Liver (tissue), 9 donors: Measurements from ENCODE around the gene PHLDB2. TPM values are rescaled to one million over a fixed set of nuclear protein-coding genes. Genes with fewer than 3 reads are reported as not detected.

Experiments
- DNase-seq: peaks from one replicate; pipeline ENCODE4 v3.0.0-alpha.2; 2017; ENCODE audit warnings: low spot score
- H3K27ac ChIP-seq, 2 donors: one replicate each; pipeline ENCODE4 v1.7.0; 2013; ENCODE audit warnings: inconsistent platforms in 2 of 2, low read length in 2 of 2, control low read depth in 1 of 2, low read depth in 1 of 2, mild to moderate bottlenecking in 1 of 2
- H3K27me3 ChIP-seq, 4 donors: one replicate each; pipeline versions ENCODE4 v1.6.1 to v1.7.0; 2013; ENCODE audit warnings: low read length in 3 of 4, inconsistent platforms in 1 of 4, mild to moderate bottlenecking in 1 of 4, moderate library complexity in 1 of 4; ENCODE audit not compliant: control insufficient read depth in 4 of 4, insufficient read depth in 4 of 4
- H3K36me3 ChIP-seq, 4 donors: one replicate each; pipeline versions ENCODE4 v1.6.1 to v1.7.0; 2013; ENCODE audit warnings: low read length in 3 of 4, mild to moderate bottlenecking in 3 of 4, low read depth in 1 of 4, moderate library complexity in 1 of 4; ENCODE audit not compliant: control insufficient read depth in 4 of 4, insufficient read depth in 3 of 4
- H3K4me1 ChIP-seq, 4 donors: one replicate each; pipeline versions ENCODE4 v1.6.1 to v1.7.0; 2013; ENCODE audit warnings: low read length in 3 of 4, mild to moderate bottlenecking in 3 of 4, moderate library complexity in 1 of 4; ENCODE audit not compliant: control insufficient read depth in 4 of 4, insufficient read depth in 4 of 4
- H3K4me3 ChIP-seq, 3 donors: one replicate each; pipeline versions ENCODE4 v1.6.1 to v1.7.0; 2013; ENCODE audit warnings: low read length in 3 of 3, control low read depth in 1 of 3, low read depth in 1 of 3, mild to moderate bottlenecking in 1 of 3
- H3K9ac ChIP-seq, 2 donors: one replicate each; pipeline ENCODE4 v1.7.0; 2013; ENCODE audit warnings: low read length in 2 of 2, mild to moderate bottlenecking in 2 of 2, moderate library complexity in 2 of 2, control low read depth in 1 of 2, low read depth in 1 of 2
- H3K9me3 ChIP-seq, 4 donors: one replicate each; pipeline versions ENCODE4 v1.6.1 to v1.7.0; 2013; ENCODE audit warnings: low read length in 3 of 4; ENCODE audit not compliant: control insufficient read depth in 4 of 4
- FOXA2 ChIP-seq: IDR thresholded peaks from 2 replicates; pipeline ENCODE4 v1.6.1; 2016; ENCODE audit warnings: antibody characterized with exemption
- GABPA ChIP-seq, 2 donors: IDR thresholded peaks in 1 of 2; conservative IDR thresholded peaks in 1 of 2; 2 replicates each; pipeline ENCODE4 v1.6.1; 2016; ENCODE audit warnings: antibody characterized with exemption in 2 of 2, mild to moderate bottlenecking in 1 of 2, moderate library complexity in 1 of 2
- HNF4A ChIP-seq, 2 donors: conservative IDR thresholded peaks; 2 replicates each; pipeline ENCODE4 v1.6.1; 2016; ENCODE audit warnings: antibody characterized with exemption in 2 of 2, mild to moderate bottlenecking in 2 of 2
- HNF4G ChIP-seq: IDR thresholded peaks from 2 replicates; pipeline ENCODE4 v1.6.1; 2016; ENCODE audit warnings: antibody characterized with exemption
- JUND ChIP-seq, 2 donors: IDR thresholded peaks; 2 replicates each; pipeline ENCODE4 v1.6.1; 2016; ENCODE audit warnings: antibody characterized with exemption in 2 of 2
- MAX ChIP-seq: IDR thresholded peaks from 2 replicates; pipeline ENCODE4 v1.6.1; 2016; ENCODE audit warnings: antibody characterized with exemption
- RAD21 ChIP-seq, 2 donors: IDR thresholded peaks; 2 replicates each; pipeline ENCODE4 v1.6.1; 2016; ENCODE audit warnings: antibody characterized with exemption in 2 of 2, mild to moderate bottlenecking in 2 of 2
- RXRA ChIP-seq, 2 donors: IDR thresholded peaks; 2 replicates each; pipeline ENCODE4 v1.6.1; 2017 to 2018; ENCODE audit warnings: antibody characterized with exemption in 2 of 2, mild to moderate bottlenecking in 1 of 2
- SP1 ChIP-seq: IDR thresholded peaks from 2 replicates; pipeline ENCODE4 v1.6.1; 2018; ENCODE audit warnings: antibody characterized with exemption, mild to moderate bottlenecking
- TAF1 ChIP-seq: conservative IDR thresholded peaks from 2 replicates; pipeline ENCODE4 v1.6.1; 2016; ENCODE audit warnings: antibody characterized with exemption, mild to moderate bottlenecking
- YY1 ChIP-seq: IDR thresholded peaks from 2 replicates; pipeline ENCODE4 v1.6.1; 2016; ENCODE audit warnings: antibody characterized with exemption, mild to moderate bottlenecking
- ZBTB33 ChIP-seq: IDR thresholded peaks from 2 replicates; pipeline ENCODE4 v1.6.1; 2016; ENCODE audit warnings: antibody characterized with exemption
- WGBS: extraction: QIAGEN DNeasy Blood & Tissue Kit; methylation state at CpG from one replicate; pipeline ENCODE4 v1.1.7; 2013; 5-methylcytosine and 5-hydroxymethylcytosine counted together
- polyA plus RNA-seq, 2 donors: library from polyadenylated mRNA; stranded (reverse) in 1 of 2; unstranded in 1 of 2; fragments of 200-250 nt in 1 of 2; fragments of >200 nt in 1 of 2; fragmentation: Nextera tagmentation in 1 of 2; extraction: Ambion mirVana in 1 of 2; gene quantifications; one replicate each; pipeline versions ENCODE4 v1.2.1 to v1.2.3, GENCODE V29; 2013 to 2015
- total RNA-seq, 2 donors: library from RNA; depleted of rRNA; stranded (reverse); fragments of >200 nt; gene quantifications; one replicate each; pipeline ENCODE4 v1.2.3, GENCODE V29; 2014
- TF ChIP-seq, protein P1 (sequence below): fragments of 150-350 bp; IDR thresholded peaks from 2 replicates; pipeline ENCODE4 v1.5.1; 2017; ENCODE audit warnings: improper control_type of control experiment, low read depth, low read length; ENCODE audit not compliant: missing input control
- TF ChIP-seq, protein P2 (sequence below): IDR thresholded peaks from 2 replicates; pipeline ENCODE4 v1.6.1; 2016; ENCODE audit warnings: antibody characterized with exemption
- donor health status: healthy.
- donor health status: healthy.
- donor health status: healthy.
- donor health status: healthy.
- donor health status: healthy.

PHLDB2 gene
- total and polyA plus RNA-seq, 4 donors: 9.7 to 42.9 (median 22.2) TPM

DNA sequence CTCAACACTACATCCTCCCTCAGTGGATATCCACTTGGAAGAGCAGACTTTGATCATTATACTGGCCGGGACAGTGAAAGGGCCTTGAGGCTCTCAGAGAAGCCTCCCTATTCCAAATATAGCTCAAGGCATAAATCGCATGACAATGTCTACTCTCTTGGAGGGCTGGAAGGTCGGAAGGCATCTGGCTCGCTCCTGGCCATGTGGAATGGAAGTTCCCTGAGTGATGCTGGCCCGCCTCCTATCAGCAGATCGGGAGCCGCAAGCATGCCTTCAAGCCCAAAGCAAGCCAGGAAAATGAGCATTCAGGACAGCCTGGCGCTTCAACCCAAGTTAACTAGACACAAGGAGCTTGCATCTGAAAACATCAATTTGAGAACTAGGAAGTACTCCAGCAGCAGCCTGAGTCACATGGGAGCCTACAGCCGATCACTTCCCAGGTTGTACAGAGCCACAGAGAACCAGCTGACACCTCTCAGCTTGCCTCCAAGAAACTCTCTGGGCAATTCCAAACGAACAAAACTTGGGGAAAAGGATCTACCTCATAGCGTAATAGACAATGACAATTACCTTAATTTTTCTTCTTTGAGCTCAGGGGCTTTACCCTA lies 25.4 kb downstream of the PHLDB2 start:
- Histone ChIP-seq H3K27ac (no peak overlapping the region), H3K9ac (no peak overlapping the region), H3K9me3 (peaks cover 0 to 4% (median 0%) of the 10 kb centered on the region in 4 donors), H3K27me3 (no peaks in the 10 kb centered on the region), H3K4me3 (no peak overlapping the region), H3K4me1 (no peaks in the 10 kb centered on the region), H3K36me3 (peaks cover 0 to 21% (median 6%) of the 10 kb centered on the region in 4 donors)
- DNase-seq: no peak
- WGBS: 92% methylated on average over 11 of the region's 11 CpGs
- no peak for TF ChIP-seq JUND (IDR thresholded peaks at IDR 0.05)
- no peak for TF ChIP-seq YY1

- WGBS: 97% methylated on average over 2 of the region's 2 CpGs
- TF ChIP-seq JUND (IDR thresholded peaks at IDR 0.05): no peak
- TF ChIP-seq, protein P1, sequence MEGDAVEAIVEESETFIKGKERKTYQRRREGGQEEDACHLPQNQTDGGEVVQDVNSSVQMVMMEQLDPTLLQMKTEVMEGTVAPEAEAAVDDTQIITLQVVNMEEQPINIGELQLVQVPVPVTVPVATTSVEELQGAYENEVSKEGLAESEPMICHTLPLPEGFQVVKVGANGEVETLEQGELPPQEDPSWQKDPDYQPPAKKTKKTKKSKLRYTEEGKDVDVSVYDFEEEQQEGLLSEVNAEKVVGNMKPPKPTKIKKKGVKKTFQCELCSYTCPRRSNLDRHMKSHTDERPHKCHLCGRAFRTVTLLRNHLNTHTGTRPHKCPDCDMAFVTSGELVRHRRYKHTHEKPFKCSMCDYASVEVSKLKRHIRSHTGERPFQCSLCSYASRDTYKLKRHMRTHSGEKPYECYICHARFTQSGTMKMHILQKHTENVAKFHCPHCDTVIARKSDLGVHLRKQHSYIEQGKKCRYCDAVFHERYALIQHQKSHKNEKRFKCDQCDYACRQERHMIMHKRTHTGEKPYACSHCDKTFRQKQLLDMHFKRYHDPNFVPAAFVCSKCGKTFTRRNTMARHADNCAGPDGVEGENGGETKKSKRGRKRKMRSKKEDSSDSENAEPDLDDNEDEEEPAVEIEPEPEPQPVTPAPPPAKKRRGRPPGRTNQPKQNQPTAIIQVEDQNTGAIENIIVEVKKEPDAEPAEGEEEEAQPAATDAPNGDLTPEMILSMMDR: no peak
These were observed 26.5 kb downstream of the PHLDB2 start for GRCh38 chr3:111885578-111885977.

DNA sequence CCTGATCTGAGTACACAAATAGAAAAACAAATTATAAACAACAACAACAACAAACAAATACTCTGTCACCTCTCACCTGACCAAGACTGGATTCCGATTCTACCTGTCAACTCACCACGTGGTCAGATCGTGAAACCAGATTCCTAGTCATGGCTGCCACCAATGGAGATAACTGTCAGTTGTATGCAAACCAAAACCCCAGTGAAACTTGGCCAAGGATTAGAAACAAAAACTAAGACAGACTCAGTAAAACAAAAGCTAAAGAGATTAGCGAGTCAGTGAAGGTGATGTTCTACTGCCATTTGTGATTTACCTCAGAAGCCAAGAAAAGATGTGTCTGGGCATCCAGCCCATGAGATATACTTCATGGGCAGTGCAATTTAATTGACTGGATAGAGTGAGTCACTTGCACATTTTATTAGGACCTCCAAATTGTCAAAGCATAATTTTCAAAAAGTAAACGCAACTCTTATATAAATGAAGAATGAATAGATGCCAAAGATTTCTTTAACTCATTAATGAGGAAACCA lies 31.1 kb downstream of the PHLDB2 start:
- 95% methylated on average over 5 of the region's 5 CpGs for WGBS
- H3K9me3 ChIP-seq: no peaks in the 10 kb centered on the region
- H3K4me1 ChIP-seq: no peaks in the 10 kb centered on the region
- no peaks in the 10 kb centered on the region for H3K27me3 ChIP-seq
- DNase-seq: no peak
- no peak overlapping the region for H3K4me3 ChIP-seq
- H3K27ac ChIP-seq: no peak overlapping the region
- TF ChIP-seq RAD21 (IDR thresholded peaks at IDR 0.05) (no peak), TAF1 (no peak), MAX (no peak), YY1 (no peak), JUND (IDR thresholded peaks at IDR 0.05) (no peak), ZBTB33 (no peak), FOXA2 (no peak), SP1 (no peak), HNF4A (conservative IDR thresholded peaks at IDR 0.05) (no peak), HNF4G (no peak), GABPA (IDR thresholded peaks at IDR 0.05 in 1 of 2, conservative IDR thresholded peaks at IDR 0.05 in 1 of 2) (no peak), RXRA (IDR thresholded peaks at IDR 0.05) (no peak)
- TF ChIP-seq, protein P2, sequence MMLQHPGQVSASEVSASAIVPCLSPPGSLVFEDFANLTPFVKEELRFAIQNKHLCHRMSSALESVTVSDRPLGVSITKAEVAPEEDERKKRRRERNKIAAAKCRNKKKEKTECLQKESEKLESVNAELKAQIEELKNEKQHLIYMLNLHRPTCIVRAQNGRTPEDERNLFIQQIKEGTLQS: no peak
- no peak overlapping the region for H3K9ac ChIP-seq
- H3K36me3 ChIP-seq: peaks cover 0 to 10% (median 4%) of the 10 kb centered on the region in 4 donors

More at GRCh38 chr3:111885578-111885977, 26.5 kb downstream of the PHLDB2 start:
- H3K27ac ChIP-seq: no peak overlapping the region
- H3K4me1 ChIP-seq: no peaks in the 10 kb centered on the region
- H3K4me3 ChIP-seq: no peak overlapping the region
- H3K36me3 ChIP-seq: peaks cover 0 to 21% (median 8%) of the 10 kb centered on the region in 4 donors
- H3K9ac ChIP-seq: no peak overlapping the region
- DNase-seq: no peak
- peaks cover 0 to 4% (median 0%) of the 10 kb centered on the region in 4 donors for H3K9me3 ChIP-seq
- H3K27me3 ChIP-seq: no peaks in the 10 kb centered on the region
